Esophagus muscularis mucosa (tissue), 2 donors: ENCODE data around the gene MCRIP2.
A peak's percentile ranks its signal among the peaks of the same experiment; 100 is the strongest.

Experiments
- EP300 ChIP-seq: sonication (generic); formaldehyde crosslinking; IDR thresholded peaks from one replicate; pipeline ENCODE4 v1.6.1; 2017; ENCODE audit warnings: antibody characterized with exemption
- POLR2A ChIP-seq: fragments of 450-650 bp; IDR thresholded peaks from one replicate; pipeline ENCODE4 v1.6.1; 2017; ENCODE audit warnings: antibody characterized with exemption, moderate library complexity, mild to moderate bottlenecking, low read depth

DNA sequence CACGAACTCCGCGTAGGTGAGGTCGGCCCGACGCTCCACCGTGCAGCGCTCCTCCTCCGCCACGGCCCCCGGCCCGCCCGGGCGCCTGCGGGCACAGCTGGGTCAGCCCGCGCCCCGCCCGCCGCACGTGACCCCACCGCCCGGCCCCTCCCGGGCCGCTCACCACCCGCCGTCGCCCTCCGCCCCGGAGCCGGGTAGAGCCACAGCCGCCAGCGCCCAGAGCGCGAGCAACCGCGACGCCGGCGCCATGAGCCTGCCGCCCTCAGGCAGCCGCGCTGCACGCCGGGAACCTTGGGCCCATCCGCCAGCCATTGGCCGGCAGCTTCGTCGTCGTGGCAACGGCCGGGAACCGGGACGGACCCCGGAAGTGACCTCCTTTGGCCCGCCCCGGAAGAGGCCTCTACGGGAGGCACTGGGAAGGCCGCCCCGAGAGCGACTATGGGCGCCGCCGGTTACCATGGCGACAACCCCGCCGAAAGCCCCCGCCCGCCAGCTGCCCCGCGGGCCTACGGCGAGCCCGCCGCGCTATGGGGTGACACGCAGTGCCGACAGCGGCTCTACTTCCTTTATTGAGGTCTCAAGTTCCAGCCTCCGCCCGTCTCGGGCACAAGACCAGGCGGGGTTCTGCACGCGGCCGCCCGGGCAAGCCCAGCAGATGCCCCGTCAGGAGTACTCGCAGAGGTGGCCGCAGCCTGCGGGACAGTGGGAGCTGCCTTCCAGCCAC, 42.6 kb downstream of the MCRIP2 start, which contains the start of gene JMJD8:
- TF ChIP-seq EP300 (no peak), POLR2A (peak; percentile 25)
